SIG-M5 treated with dmso at 0.1 percent for 504 hours (cell line): ENCODE measurements around the gene HHIPL1.

Experiments used
- DNase-seq: peaks from one replicate; lab custom pipeline; 2025; ENCODE audit not compliant: unreplicated experiment; lab: John Stamatoyannopoulos, UW

The HHIPL1 gene

DNA sequence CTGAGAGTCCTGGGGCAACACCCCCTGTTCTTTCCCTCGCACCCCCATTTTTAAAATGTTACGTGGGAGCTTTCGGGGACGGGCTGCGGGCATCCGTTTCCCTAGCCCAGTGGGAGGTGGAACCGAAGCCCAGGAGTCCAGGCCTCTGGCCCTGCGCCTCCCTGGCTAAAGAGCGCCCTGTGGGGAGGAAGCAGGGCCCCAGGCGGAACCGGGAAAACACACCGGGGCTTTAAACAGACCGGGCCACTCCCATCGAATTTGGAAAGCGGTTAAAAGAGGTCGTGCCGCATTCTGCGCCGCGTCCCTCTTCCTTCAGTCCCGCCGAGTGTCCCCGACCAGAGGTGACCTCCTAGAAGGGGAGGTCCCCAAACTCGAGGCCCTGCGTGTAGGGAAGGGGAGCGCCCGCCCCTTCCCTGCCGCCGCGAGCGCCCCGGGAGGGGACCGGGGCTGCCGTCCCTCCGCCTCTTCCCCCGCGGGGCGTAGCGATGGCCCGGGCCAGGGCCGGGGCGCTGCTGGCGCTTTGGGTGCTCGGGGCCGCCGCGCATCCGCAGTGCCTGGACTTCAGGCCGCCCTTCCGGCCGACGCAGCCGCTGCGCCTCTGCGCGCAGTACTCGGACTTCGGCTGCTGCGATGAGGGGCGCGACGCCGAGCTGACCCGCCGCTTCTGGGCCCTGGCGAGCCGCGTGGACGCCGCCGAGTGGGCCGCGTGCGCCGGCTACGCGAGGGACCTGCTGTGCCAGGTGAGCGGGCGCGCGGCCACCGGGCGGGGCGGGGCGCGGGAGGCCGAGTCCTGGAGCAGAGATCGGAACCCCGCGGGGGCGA, at the start of gene HHIPL1:
Gene HHIPL1, plus strand, starts transcription at position 407 of the 822 bp plus-strand sequence. Its CDS starts 79 bp downstream, at position 486.
- DNase-seq, result no peak

DNA sequence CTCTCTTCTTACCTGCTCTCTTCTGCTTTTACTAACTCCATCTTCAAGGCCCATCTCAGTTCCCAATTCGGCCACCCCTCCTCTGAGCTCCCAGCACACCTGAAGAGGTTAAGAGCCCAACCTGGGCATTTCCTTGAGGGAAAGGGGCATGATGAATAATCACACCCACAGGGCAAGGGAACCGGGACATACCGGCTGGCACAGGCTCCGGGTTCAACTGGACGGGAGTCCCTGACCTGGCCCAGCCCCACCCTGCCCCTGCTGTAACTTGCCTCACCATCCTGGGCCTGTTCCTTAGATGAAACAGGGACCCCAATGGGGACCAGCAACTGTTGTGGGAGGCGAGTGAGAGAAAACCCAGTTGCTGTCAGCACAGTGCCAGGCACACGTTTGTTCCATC, 49.4 kb upstream of the HHIPL1 start:
- no peak for DNase-seq

DNA sequence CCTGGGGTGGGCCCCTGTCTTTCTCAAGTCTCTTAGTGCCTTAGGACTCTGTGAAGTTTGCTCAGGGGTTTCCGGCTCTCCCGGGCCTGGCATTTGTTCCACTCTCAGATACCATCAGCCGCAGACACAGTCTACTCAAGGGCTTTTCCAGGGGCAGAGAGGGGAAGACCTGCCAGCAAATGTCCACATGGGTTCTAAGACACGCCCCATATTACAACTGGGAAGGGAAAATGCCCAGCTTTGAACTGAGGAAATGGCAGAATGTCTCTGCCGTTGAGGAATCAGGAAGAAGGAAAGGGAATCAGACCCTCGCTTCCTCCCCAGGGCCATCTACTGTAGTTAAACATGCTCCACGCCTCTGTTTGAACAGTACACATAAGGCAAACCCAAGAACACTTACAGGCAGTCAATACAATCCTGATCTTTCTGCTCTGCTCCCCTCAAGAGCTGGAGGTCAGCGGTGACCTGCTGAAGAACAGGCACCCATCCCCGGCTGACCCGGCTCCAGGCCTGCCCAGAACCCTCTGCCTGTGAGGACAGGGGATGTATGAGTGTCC, 48.8 kb upstream of the HHIPL1 start:
- DNase-seq, result peak; percentile 33

DNA sequence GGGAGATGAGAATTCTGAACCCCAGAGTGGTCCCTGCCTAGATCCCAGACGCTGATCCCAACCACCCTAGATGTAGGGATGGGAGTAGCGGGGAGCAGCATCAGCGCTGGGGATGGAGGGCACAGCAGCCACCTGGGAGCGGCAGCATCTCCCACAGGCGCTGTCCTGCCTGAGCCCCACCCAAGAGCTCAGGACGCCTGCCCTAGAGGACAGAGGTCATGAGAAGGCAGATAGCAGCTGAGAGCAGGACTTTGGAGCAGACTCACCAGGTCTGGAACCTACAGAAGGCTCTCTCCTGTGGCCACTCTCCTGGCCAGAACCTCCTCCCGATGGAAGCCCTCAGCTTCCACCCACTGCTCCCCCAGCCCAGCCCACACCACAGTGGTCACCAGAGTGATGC, 48.2 kb upstream of the HHIPL1 start:
- DNase-seq, result no peak

DNA sequence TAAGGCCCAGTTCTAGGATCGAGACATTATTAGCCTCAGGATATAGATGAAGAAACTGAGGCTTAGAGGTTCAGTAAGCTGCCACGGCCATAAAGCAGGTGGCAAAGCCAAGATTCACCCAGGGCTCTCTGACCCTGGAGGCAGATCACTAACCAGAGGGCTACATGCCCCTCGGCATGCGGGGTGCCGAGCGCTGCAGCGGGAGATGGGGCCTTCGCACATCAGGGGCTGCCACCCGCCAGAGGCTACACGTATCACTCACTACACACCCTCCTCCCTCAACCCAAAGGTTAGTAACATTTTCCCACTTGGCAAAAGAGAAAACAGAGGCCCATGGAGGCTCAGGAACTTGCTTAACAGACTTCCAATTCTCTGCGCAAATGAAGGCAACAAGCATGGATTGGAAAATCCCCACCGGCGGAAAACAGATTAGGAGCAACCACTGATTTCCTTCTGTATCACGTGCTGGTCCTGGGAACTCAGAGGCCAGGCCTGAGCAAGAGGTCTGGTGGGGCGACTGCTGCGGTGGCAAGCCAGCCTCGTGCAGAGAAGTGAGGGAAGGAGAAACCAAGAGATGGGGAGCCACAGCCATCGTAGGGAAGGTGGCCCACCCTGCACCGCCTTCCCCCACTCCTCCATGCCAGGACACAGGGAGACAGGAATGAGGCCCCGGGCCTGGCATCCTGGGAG, 46.9 kb upstream of the HHIPL1 start:
- DNase-seq, result no peak

DNA sequence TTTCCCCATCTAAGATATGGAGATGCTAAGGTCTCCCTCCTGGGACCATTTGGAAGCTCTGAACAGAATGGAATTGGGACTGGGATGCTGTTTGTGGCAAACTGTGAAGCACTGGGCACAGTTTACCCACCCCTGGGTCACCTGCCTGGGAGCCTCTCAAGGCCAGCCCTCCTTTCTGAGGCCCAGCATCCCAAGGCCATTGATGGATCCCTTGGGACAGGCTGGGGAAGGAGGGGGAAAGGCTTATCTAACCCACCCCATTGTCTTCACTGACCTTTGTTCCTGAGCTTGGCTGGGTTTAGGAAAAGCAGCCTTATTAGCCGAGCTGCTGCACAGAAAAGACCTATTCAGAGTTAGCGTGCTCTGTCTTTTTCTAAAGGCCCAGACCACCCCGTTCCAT, 46.2 kb upstream of the HHIPL1 start:
- DNase-seq, result no peak

DNA sequence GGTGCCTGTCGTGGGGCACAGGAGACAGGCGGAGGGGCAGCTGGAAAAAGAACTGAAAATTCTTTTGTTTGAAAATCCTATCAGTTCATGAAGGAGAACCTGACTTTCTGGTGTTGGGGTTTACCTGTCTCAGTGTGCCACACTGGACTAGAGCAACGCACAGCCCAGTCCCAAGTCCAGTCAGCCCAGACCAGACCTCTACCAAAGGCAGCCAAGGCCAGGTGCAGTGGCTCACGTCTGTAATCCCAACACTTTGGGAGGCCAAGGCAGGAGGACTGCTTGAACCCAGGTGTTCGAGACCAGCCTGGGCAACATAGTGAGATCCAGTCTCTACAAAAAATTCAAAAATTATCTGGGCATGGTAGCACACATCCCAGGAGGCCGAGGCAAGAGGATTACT, 45.5 kb upstream of the HHIPL1 start:
- no peak for DNase-seq

DNA sequence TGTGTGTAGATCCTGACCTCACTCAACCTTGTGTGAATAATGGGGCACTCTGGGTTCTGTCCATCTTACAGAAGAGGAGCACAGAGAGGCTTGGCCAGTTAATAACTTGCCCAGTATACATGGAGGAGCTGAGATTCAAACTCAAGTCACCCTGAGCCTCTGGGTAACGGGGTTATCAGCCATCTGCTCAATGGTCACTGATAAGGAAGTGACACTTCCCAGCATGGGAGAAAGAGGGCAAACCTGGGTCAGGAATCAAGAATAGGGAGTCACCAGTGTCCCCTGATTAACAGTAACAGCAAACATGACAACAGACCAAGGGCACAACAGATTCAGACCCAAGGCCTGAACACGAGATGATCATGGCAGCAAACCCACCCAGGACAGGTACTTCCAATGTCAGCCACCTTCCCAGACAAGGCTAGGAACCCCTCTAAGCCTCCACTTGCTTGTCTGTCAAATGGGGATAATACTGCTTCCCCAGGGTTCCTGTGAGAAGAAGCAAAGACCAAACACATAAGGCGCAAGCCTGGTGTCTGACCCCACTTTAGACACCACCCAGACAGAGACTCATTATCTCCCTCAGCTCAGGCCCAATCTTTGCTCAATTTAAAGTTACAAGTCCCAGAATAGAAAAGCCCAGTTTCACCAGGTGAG, 44.6 kb upstream of the HHIPL1 start:
- no peak for DNase-seq

DNA sequence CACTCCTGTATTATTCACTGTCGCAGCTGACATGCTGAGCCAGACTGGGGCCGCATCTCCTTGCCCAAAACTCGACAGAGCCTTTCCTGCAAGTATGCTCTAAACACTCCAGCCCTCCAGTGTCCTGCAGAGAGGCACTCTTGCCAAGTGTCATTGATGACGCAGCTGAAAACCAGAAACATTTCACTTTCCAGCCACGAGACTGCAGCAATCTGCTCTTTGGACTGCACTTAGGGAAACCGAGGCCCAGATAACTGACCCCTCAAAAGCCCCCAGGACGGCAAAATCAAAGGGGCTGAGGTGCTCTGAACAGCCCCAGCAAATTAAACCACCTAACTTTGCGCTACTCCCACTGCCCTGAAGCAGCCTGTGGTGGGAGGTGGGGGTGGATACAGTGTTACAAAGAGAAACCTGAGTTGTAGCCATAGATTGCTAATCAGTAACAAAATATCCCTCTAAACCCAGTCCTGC, 43.5 kb upstream of the HHIPL1 start:
- DNase-seq, result no peak

DNA sequence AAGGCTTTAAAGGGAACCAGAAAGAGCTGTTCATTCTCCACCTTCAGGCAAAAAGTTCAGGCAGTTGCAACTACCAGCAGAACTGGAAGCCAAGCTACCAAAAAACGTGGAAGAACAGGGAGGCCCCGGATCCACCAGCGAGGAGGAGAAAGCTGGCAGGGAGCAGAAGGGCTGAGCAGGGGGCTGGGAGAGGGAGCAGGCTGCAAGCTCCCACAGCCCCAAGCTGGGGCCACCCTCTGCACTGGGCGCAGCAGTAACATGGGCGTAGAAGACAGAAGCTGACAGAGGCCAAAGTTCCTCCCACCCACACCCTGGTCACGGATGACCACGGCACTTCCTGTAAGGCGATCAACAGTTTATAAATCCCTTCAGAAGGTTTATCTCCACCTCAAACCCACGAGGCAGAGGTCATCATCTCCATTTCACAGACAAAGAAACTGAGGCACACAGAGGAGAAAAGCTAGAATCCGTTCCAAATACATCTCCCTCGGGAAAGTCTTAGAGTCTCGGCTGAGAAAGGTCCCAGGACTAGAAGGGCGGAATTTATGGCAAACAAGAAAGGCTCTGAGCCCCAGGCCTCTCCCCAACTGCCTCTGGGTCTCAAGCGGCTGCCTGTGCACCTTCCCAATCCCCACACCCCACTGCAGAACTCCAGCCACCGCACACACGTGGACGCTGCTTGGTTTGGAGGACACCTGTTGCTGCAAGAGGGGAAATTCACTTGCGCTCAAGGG, 42.7 kb upstream of the HHIPL1 start:
- DNase-seq, result peak; percentile 8

DNA sequence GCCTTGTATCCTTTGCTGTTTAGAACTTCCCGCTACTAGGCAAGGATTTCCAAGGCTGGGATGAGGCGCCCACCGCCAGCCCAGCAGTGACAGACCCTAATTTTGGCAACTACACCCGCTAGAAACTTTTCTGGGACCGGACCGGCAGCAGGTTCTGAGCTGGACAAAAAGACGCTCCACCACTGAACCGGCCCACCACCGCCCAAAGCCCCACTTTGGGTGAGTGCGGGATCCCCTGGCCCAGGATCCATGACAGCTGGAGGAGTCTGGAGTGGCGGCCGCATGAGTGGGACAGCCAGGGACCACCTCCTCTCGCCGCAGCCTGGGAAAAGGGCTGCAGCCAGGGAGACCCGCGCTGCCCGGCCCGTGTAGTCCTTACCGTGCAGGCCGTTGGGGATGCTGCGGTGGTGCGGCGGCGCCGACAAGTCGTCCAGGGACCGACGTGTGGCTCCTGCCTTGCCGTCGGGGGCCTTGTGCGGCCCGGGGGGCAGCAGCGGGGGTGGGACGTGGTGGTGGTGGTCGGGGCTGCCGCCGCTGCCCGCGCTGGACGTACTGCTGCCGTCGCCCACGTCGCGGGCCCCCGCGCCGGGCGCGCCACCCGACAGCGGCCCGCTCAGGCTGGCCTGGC, 42.0 kb upstream of the HHIPL1 start:
- DNase-seq, result no peak

DNA sequence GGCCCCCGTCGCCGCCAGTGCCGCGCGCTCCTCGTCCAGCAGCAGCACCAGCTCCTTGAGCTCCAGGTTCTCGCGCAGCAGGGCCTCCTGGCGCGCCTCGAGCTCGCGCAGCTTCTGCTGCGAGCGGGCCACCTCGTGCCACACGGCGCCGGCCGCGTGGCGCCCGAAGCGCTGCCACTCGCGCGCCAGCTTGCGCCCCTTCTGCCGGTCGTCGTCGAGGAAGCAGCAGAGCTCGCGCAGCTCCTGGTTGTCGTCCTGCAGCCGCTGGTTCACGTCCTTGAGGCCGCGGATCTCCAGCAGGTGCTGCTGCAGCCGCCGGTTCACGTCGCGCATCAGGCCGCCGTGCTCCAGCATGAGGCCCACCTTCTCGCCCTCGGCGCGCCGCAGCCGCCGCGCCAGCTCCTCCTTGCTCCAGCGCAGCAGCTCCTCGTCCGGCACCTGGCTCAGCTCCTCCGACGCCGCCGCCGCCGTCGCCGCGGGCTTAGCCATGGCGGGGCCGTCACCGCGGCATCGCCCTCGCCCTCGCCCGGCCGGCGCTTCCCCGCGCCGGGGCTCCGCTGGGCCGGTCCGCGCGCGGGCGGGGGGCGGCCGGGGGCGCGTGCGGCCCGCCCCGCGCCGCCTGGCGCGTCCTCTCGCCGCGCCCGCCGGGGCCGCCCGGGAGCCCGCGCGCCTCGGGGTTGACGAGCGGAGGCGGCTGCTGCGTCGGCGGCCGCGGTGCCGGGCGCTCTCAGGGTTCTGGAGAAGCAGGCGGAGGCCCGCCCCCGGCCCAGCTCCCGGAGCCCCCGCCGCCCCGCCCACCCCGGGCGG, 41.3 kb upstream of the HHIPL1 start, which contains the start of gene CCDC85C:
Gene CCDC85C, minus strand, starts transcription at position 737 of the 807 bp plus-strand sequence. Its CDS starts 248 bp downstream, at position 489.
- peak; percentile 25 for DNase-seq

DNA sequence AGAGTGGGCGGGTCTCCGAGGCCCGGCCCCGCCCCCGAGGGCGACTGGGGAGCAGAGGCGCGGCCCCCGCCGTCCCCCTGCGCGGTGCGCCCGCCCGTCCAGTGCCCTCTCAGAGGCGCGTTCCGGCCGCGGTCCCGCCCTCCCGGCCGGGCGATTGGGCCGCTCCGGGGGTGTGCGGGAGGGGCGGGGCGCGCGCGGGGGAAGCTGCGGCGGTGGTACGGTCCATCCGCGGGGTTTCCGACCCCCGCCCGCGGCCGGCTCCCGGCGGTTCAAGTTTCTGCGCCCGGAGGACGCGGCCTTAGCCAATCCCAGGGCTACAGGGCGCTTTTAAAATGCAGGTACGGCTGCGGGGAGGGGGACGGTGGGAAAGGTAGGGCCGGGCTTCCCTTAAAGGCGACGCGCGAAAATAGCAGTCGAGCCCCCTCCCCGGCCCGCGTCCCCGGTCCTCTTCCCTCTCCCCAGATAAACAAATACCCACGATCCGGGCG, 40.6 kb upstream of the HHIPL1 start:
- peak; percentile 87 for DNase-seq

DNA sequence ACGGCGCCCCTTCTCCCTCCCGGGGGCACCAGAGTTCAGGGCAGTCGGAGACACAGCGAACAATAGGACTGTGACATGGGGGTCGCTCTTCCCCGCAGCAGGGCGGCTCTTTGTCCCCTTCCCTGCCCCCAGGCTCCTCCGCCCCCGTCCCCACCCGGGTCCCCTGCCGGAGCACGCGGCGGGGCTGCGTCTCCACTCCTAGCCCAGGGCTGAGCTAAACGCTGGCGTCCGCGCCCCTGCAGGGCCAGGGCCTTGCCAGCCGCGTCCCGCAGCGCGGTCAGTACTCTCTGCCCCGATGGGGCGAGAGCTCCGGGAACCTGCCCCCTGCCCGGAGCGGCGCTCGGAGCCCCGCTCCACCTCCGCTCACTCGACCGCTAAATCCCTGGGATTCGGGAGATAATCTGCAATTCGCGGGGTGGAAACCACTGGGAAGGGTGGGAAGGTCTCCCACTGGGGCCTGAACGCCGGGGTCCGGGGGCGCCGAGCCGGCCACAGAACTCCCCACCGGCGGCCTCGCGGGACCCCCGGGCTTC, 40.1 kb upstream of the HHIPL1 start:
- no peak for DNase-seq

DNA sequence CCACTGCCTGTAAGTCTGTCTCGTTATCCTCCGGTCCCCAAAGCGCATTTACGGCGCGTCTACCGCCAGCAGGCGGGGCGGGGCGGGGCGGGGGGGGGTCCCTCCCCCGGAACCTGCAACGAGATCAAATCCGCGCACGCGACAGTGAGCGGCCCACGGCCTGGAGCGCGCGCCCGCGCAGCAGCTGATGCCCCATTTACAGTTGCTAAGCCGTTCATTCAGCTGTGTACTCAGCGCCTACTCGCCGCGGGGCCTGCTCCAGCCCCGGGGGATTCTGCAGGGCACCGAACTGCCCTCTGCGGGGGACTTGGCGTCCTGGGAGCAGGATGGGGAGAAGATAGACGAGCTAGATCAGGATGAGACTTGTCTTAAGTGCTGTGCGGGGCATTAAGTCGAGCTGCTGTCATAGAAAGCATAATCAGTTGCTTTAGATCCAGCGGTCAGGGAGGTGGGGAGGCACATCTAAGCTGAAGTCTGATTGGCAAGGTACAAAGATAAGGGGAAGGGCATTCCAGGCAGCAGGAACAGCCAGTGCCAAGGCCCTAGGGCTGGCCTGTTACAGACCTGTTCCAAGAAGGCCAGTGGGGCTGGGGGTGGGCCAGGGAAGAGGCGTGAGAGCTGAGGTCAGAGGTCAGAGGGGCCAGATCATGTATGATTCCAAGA, 39.5 kb upstream of the HHIPL1 start:
- peak; percentile 44 for DNase-seq

DNA sequence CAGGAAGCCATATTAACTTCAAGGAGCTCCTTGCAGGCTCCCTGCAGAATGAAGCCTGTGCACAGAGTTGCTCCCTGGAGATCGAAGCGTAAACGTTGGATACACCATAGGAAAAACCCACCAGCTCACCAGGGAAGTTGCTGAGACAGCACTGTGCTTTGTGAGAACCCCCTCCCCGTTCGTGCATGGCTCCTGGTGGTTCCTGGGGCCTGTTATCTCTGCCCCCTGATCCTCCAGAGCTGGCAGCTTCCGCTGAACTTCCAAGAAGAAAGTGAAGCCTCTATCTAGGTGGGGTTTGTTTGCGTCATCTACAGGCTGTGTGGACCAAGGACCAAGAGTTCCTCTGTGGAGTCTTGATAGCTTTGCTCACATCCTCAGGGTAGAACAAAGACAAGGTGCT, 38.6 kb upstream of the HHIPL1 start:
- DNase-seq, result no peak

DNA sequence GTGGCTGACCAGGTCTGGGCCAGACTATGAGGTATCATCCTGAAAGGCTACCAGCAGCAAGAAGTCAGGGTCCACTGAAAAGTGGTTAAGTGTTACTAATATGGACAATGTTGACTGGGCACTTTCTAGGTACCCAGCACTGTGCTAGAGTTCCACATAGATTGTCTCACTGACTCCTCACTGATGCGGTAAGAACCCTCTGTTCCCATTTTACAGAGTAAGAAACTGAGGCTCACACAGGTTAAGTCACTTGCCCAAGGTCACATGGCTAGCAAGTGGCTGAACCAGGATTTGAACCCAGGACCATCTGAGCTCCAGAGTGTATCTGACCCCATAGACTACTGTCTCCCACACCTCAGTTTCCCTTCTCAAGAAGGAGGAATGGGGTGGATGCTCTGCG, 36.3 kb upstream of the HHIPL1 start:
- DNase-seq, result no peak
